Fibroblast of lung (primary cell): Measurements from ENCODE around the gene BCO1.

Experiments used
- EZH2 ChIP-seq: IDR thresholded peaks from 2 replicates; pipeline ENCODE4 v1.5.1; 2012; ENCODE audit warnings: low read length, control low read depth, mild to moderate bottlenecking; ENCODE audit errors: missing control alignments
- TF ChIP-seq, protein P1 (sequence below), 2 donors: IDR thresholded peaks in 1 of 2; conservative IDR thresholded peaks in 1 of 2; 1 replicate in 1 of 2; 2 replicates in 1 of 2; pipeline ENCODE4 v1.5.1; 2011 to 2012; ENCODE audit warnings: low read length in 2 of 2, control low read depth in 1 of 2, inconsistent platforms in 1 of 2, low read depth in 1 of 2, mild to moderate bottlenecking in 1 of 2

DNA sequence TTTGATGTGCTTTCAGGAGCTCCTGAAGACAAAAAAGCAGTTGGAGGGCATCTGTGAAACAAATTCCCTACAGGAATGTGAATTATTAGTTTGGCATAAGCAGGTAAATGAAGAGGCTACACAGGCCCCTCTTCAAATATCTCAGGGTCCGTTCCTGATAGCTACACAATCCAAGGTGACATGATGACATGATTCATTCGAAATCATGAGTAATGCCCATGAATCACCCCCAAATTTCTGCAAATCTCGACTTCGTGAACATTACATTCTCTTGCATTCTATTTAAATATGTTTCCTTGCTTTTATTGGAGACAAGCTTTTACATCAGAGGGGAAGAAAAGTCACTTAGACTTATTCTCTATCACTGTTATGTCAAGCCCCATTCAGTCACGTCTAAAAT lies 98.6 kb downstream of the BCO1 start:
- TF ChIP-seq, protein P1, sequence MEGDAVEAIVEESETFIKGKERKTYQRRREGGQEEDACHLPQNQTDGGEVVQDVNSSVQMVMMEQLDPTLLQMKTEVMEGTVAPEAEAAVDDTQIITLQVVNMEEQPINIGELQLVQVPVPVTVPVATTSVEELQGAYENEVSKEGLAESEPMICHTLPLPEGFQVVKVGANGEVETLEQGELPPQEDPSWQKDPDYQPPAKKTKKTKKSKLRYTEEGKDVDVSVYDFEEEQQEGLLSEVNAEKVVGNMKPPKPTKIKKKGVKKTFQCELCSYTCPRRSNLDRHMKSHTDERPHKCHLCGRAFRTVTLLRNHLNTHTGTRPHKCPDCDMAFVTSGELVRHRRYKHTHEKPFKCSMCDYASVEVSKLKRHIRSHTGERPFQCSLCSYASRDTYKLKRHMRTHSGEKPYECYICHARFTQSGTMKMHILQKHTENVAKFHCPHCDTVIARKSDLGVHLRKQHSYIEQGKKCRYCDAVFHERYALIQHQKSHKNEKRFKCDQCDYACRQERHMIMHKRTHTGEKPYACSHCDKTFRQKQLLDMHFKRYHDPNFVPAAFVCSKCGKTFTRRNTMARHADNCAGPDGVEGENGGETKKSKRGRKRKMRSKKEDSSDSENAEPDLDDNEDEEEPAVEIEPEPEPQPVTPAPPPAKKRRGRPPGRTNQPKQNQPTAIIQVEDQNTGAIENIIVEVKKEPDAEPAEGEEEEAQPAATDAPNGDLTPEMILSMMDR (conservative IDR thresholded peaks at IDR 0.05 in 1 of 2, IDR thresholded peaks at IDR 0.05 in 1 of 2; ENCODE audit: low read depth in 1 of 2, low read length in 2 of 2): no peak
- no peak for TF ChIP-seq EZH2
